GM23338 (cell line): Measurements from ENCODE around the gene CACNA1H. TPM values are rescaled to one million over a fixed set of nuclear protein-coding genes. Genes with fewer than 3 reads are reported as not detected.

Experiments used
- ATAC-seq: fragments of 200-7000 bp; cut with Tn5 transposase; 3 replicates; pipeline ENCODE4 v1.9.1; 2020
- DNase-seq: peaks from one replicate; pipeline ENCODE4 v3.0.0-alpha.2; 2015; ENCODE audit warnings: low spot score
- H2AFZ ChIP-seq: fragments of 200-600 bp; sonication (generic); 2 replicates; pipeline ENCODE4 v1.8.0; 2016; ENCODE audit warnings: antibody characterized with exemption, mild to moderate bottlenecking, moderate library complexity
- H3F3A ChIP-seq: fragments of 200-600 bp; sonication (generic); replicated peaks from 2 replicates; pipeline ENCODE4 v1.8.0; 2017; ENCODE audit warnings: antibody characterized with exemption, mixed run types, low read depth
- H3K27ac ChIP-seq: fragments of 200-600 bp; sonication (generic); 2 replicates; pipeline ENCODE4 v1.6.1; 2016; ENCODE audit warnings: low read depth
- H3K27me3 ChIP-seq: fragments of 200-600 bp; sonication (generic); 2 replicates; pipeline ENCODE4 v1.8.0; 2016; ENCODE audit warnings: mild to moderate bottlenecking, mixed run types, moderate library complexity; ENCODE audit not compliant: insufficient read depth
- H3K36me3 ChIP-seq: fragments of 200-600 bp; sonication (generic); 2 replicates; pipeline ENCODE4 v1.8.0; 2016; ENCODE audit warnings: mild to moderate bottlenecking; ENCODE audit not compliant: insufficient read depth
- H3K4me1 ChIP-seq: fragments of 200-600 bp; sonication (generic); 2 replicates; pipeline ENCODE4 v1.8.0; 2016; ENCODE audit warnings: mild to moderate bottlenecking, moderate library complexity; ENCODE audit not compliant: insufficient read depth
- H3K4me2 ChIP-seq: fragments of 200-600 bp; sonication (generic); 2 replicates; pipeline ENCODE4 v1.7.1; 2017; ENCODE audit warnings: mixed run types
- H3K4me3 ChIP-seq: fragments of 200-600 bp; sonication (generic); 2 replicates; pipeline ENCODE4 v1.6.1; 2016; ENCODE audit warnings: mixed run types
- H3K79me2 ChIP-seq: fragments of 200-600 bp; sonication (generic); replicated peaks from 2 replicates; pipeline ENCODE4 v1.8.0; 2017; ENCODE audit warnings: mild to moderate bottlenecking; ENCODE audit not compliant: insufficient read depth
- H3K9me2 ChIP-seq: fragments of 200-600 bp; sonication (generic); 2 replicates; pipeline ENCODE4 v1.8.0; 2017; ENCODE audit not compliant: insufficient read depth
- H4K20me1 ChIP-seq: fragments of 200-600 bp; sonication (generic); replicated peaks from 2 replicates; pipeline ENCODE4 v1.8.0; 2017; ENCODE audit warnings: mild to moderate bottlenecking; ENCODE audit not compliant: insufficient read depth
- H3K27ac Mint-ChIP-seq: 2 replicates; pipeline ENCODE4 v1.8.0; 2020; ENCODE audit warnings: inconsistent platforms, mild to moderate bottlenecking, moderate library complexity, mixed read lengths
- H3K27me3 Mint-ChIP-seq: 3 replicates; pipeline ENCODE4 v1.8.0; 2022; ENCODE audit warnings: low read depth, mild to moderate bottlenecking, moderate library complexity, mixed read lengths, inconsistent platforms; ENCODE audit not compliant: insufficient read depth, poor library complexity
- H3K36me3 Mint-ChIP-seq: 3 replicates; pipeline ENCODE4 v1.8.0; 2021; ENCODE audit warnings: low read depth, mild to moderate bottlenecking, inconsistent platforms, moderate library complexity, mixed read lengths
- H3K4me1 Mint-ChIP-seq: 3 replicates; pipeline ENCODE4 v1.8.0; 2020; ENCODE audit warnings: mild to moderate bottlenecking, inconsistent platforms, mixed read lengths
- H3K4me3 Mint-ChIP-seq: 3 replicates; pipeline ENCODE4 v1.8.0; 2021; ENCODE audit warnings: moderate library complexity, mild to moderate bottlenecking, inconsistent platforms, mixed read lengths
- H3K9me3 Mint-ChIP-seq: 3 replicates; pipeline ENCODE4 v1.8.0; 2020; ENCODE audit warnings: moderate library complexity, mild to moderate bottlenecking, inconsistent platforms, mixed read lengths
- CREB1 ChIP-seq: fragments of 250-450 bp; sonication (Bioruptor Pico); IDR thresholded peaks from 2 replicates; pipeline ENCODE4 v1.5.0; 2020; ENCODE audit warnings: low read depth, mild to moderate bottlenecking, moderate library complexity
- ETS1 ChIP-seq: IDR thresholded peaks from 2 replicates; pipeline ENCODE4 v1.6.1; 2016; ENCODE audit warnings: antibody characterized with exemption
- EZH2 ChIP-seq: fragments of 200-600 bp; sonication (generic); IDR thresholded peaks from one replicate; pipeline ENCODE4 v1.8.0; 2017; ENCODE audit warnings: antibody characterized with exemption, mild to moderate bottlenecking, low read depth; ENCODE audit not compliant: unreplicated experiment
- EZH2phosphoT487 ChIP-seq: fragments of 200-600 bp; sonication (generic); IDR thresholded peaks from one replicate; pipeline ENCODE4 v1.8.1; 2018; ENCODE audit warnings: antibody characterized with exemption; ENCODE audit not compliant: unreplicated experiment
- JUNB ChIP-seq: IDR thresholded peaks from one replicate; pipeline ENCODE4 v1.6.1; 2016; ENCODE audit warnings: antibody characterized with exemption; ENCODE audit not compliant: unreplicated experiment
- NANOG ChIP-seq: IDR thresholded peaks from 2 replicates; pipeline ENCODE4 v1.6.1; 2016; ENCODE audit warnings: antibody characterized with exemption, borderline replicate concordance
- POLR2AphosphoS5 ChIP-seq: IDR thresholded peaks from 2 replicates; pipeline ENCODE4 v1.6.1; 2016; ENCODE audit warnings: antibody characterized with exemption, low read depth
- STAT1 ChIP-seq: IDR thresholded peaks from one replicate; pipeline ENCODE4 v1.6.1; 2016; ENCODE audit warnings: antibody characterized with exemption; ENCODE audit not compliant: unreplicated experiment
- ZNF114 ChIP-seq: fragments of 250-450 bp; sonication (Bioruptor Pico); IDR thresholded peaks from 2 replicates; pipeline ENCODE4 v1.5.0; 2020; ENCODE audit warnings: mild to moderate bottlenecking, moderate library complexity
- ZNF462 ChIP-seq: fragments of 250-450 bp; sonication (Bioruptor Pico); IDR thresholded peaks from 2 replicates; pipeline ENCODE4 v1.5.0; 2020; ENCODE audit warnings: mild to moderate bottlenecking, moderate library complexity
- polyA plus RNA-seq: library from polyadenylated mRNA; unstranded; fragments of >200 nt; fragmentation: Nextera tagmentation; extraction: Ambion mirVana; gene quantifications from 2 replicates; pipeline ENCODE4 v1.2.1, GENCODE V29; 2016
- total RNA-seq: library from RNA; depleted of rRNA; stranded (reverse); fragments of >200 nt; shearing (Covaris generic); gene quantifications from 2 replicates; pipeline ENCODE4 v1.2.3, GENCODE V29; 2014
- TF ChIP-seq, protein P1 (sequence below), 2 experiments: fragments of 200-600 bp in 1 of 2; sonication (generic) in 1 of 2; conservative IDR thresholded peaks; 2 replicates each; pipeline versions ENCODE4 v1.5.1 to v1.6.1; 2016 to 2017; ENCODE audit warnings: antibody characterized with exemption in 2 of 2, low read depth in 2 of 2, mild to moderate bottlenecking in 2 of 2, moderate library complexity in 1 of 2

The CACNA1H gene
- total and polyA plus RNA-seq, 2 experiments from 2014 or later: 3.5 to 43.3 TPM

DNA sequence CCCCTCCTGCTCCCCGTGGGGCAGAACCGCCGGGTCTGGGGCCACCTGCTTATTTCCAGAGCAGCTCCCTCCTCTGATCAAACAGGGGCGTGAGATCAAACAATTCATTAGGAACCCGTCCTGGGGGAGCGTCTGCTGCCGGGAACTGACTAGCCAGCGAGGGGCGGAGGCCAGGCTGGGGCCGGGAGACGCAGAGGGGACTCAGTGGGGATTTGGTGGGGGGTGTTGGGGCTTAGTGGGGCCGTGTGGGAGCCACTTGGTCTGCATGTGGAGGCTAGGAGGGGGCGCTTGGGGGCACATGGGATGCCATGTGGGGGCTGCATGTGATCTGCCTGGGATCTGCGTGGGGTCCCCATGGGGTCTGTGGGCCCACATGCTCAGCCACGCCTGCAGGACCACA lies 20.5 kb upstream of the CACNA1H start (continued):
- no peak for TF ChIP-seq NANOG
- TF ChIP-seq EZH2: no peak
- TF ChIP-seq ZNF462 (CRISPR knock-in tag): no peak
- TF ChIP-seq POLR2AphosphoS5: no peak
- TF ChIP-seq EZH2phosphoT487: no peak

GRCh38 chr16:1133271-1133670 lies 19.6 kb upstream of the CACNA1H start:
- DNase-seq: no peak
- H4K20me1 ChIP-seq: no peaks in the 10 kb centered on the region
- H3K27ac Mint-ChIP-seq: no peak overlapping the region
- no peaks in the 10 kb centered on the region for H3K36me3 ChIP-seq
- H3K27me3 ChIP-seq: no peaks in the 10 kb centered on the region
- no peaks in the 10 kb centered on the region for H3K79me2 ChIP-seq
- H3K4me1 ChIP-seq: no peaks in the 10 kb centered on the region
- H3K4me3 ChIP-seq: no peak overlapping the region
- H3K4me2 ChIP-seq: no peak overlapping the region
- ATAC-seq: no peak
- no peak overlapping the region for H2AFZ ChIP-seq
- no peaks in the 10 kb centered on the region for H3K9me3 Mint-ChIP-seq
- no peaks in the 10 kb centered on the region for H3F3A ChIP-seq
- H3K9me2 ChIP-seq: no peaks in the 10 kb centered on the region
- no peaks in the 10 kb centered on the region for H3K36me3 Mint-ChIP-seq
- H3K4me3 Mint-ChIP-seq: no peak overlapping the region
- peaks cover 2% of the 10 kb centered on the region; the same call in 1 of the 3 replicates for H3K4me1 Mint-ChIP-seq
- peaks cover 4% of the 10 kb centered on the region for H3K27me3 Mint-ChIP-seq
- H3K27ac ChIP-seq: no peak overlapping the region
- TF ChIP-seq CREB1 (CRISPR knock-in tag) (no peak), JUNB (no peak), ETS1 (no peak), EZH2 (no peak), POLR2AphosphoS5 (no peak), STAT1 (no peak), ZNF114 (no peak), EZH2phosphoT487 (no peak)
- TF ChIP-seq, protein P1, sequence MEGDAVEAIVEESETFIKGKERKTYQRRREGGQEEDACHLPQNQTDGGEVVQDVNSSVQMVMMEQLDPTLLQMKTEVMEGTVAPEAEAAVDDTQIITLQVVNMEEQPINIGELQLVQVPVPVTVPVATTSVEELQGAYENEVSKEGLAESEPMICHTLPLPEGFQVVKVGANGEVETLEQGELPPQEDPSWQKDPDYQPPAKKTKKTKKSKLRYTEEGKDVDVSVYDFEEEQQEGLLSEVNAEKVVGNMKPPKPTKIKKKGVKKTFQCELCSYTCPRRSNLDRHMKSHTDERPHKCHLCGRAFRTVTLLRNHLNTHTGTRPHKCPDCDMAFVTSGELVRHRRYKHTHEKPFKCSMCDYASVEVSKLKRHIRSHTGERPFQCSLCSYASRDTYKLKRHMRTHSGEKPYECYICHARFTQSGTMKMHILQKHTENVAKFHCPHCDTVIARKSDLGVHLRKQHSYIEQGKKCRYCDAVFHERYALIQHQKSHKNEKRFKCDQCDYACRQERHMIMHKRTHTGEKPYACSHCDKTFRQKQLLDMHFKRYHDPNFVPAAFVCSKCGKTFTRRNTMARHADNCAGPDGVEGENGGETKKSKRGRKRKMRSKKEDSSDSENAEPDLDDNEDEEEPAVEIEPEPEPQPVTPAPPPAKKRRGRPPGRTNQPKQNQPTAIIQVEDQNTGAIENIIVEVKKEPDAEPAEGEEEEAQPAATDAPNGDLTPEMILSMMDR (conservative IDR thresholded peaks at IDR 0.05; ENCODE audit: low read depth in 2 of 2): no peak
